Keratinocyte (primary cell): Measurements from ENCODE around the gene CCM2. TPM values are rescaled to one million over a fixed set of nuclear protein-coding genes. Genes with fewer than 3 reads are reported as not detected.

ENCODE experiments used
- DNase-seq: peaks from one replicate; pipeline ENCODE4 v3.0.0-alpha.2; 2011; ENCODE audit warnings: low read depth, missing footprints, low spot score
- FAIRE-seq: peaks from 2 replicates; lab custom pipeline; 2011; peaks lifted over from hg19 to GRCh38; lab: Jason Lieb, UNC
- H2AFZ ChIP-seq: 2 replicates; pipeline ENCODE4 v1.6.0; 2012; ENCODE audit warnings: low read length, control low read depth, inconsistent platforms; ENCODE audit not compliant: control insufficient read depth
- H3K27ac ChIP-seq: 2 replicates; pipeline ENCODE4 v1.5.1; 2011; ENCODE audit warnings: low read length; ENCODE audit not compliant: control insufficient read depth, insufficient read depth
- H3K27me3 ChIP-seq: 3 replicates; pipeline ENCODE4 v1.6.0; 2011; ENCODE audit warnings: low read length; ENCODE audit not compliant: control insufficient read depth, insufficient read depth; ENCODE audit errors: extremely low read depth
- H3K36me3 ChIP-seq, 2 experiments: 2 replicates in 1 of 2; 3 replicates in 1 of 2; pipeline ENCODE4 v1.5.1; 2011; ENCODE audit warnings: low read length in 2 of 2, mild to moderate bottlenecking in 1 of 2; ENCODE audit not compliant: control insufficient read depth in 2 of 2, insufficient read depth in 2 of 2; ENCODE audit errors: extremely low read depth in 1 of 2
- H3K4me1 ChIP-seq: 3 replicates; pipeline ENCODE4 v1.5.1; 2011; ENCODE audit warnings: low read length; ENCODE audit not compliant: control insufficient read depth, insufficient read depth; ENCODE audit errors: extremely low read depth
- H3K4me2 ChIP-seq: 3 replicates; pipeline ENCODE4 v1.6.0; 2011; ENCODE audit warnings: low read depth, low read length; ENCODE audit not compliant: control insufficient read depth, insufficient read depth; ENCODE audit errors: extremely low read depth
- H3K4me3 ChIP-seq, 3 experiments: fragments of 200-600 bp in 1 of 3; sonication (generic) in 1 of 3; 2 replicates in 2 of 3; 3 replicates in 1 of 3; pipeline ENCODE4 v1.5.1; 2011 to 2016; ENCODE audit warnings: low read length in 3 of 3, mild to moderate bottlenecking in 3 of 3, control low read depth in 2 of 3, inconsistent platforms in 1 of 3, low read depth in 1 of 3, mixed read lengths in 1 of 3, mixed run types in 1 of 3, moderate library complexity in 1 of 3; ENCODE audit not compliant: control insufficient read depth in 2 of 3, insufficient read depth in 2 of 3; ENCODE audit errors: extremely low read depth in 1 of 3
- H3K79me2 ChIP-seq: 2 replicates; pipeline ENCODE4 v1.6.0; 2012; ENCODE audit warnings: low read length; ENCODE audit not compliant: control insufficient read depth, insufficient read depth
- H3K9ac ChIP-seq: 3 replicates; pipeline ENCODE4 v1.6.0; 2011; ENCODE audit warnings: low read length; ENCODE audit not compliant: control insufficient read depth, insufficient read depth; ENCODE audit errors: extremely low read depth
- H3K9me1 ChIP-seq: 3 replicates; pipeline ENCODE4 v1.6.0; 2011; ENCODE audit warnings: low read length; ENCODE audit not compliant: control insufficient read depth, insufficient read depth; ENCODE audit errors: extremely low read depth
- H3K9me3 ChIP-seq: 2 replicates; pipeline ENCODE4 v1.5.1; 2012; ENCODE audit warnings: low read depth, low read length; ENCODE audit not compliant: control insufficient read depth
- H4K20me1 ChIP-seq: 3 replicates; pipeline ENCODE4 v1.6.0; 2011; ENCODE audit warnings: low read length; ENCODE audit not compliant: control insufficient read depth, insufficient read depth; ENCODE audit errors: extremely low read depth
- EZH2 ChIP-seq: IDR thresholded peaks from one replicate; pipeline ENCODE4 v1.6.1; 2012; ENCODE audit warnings: inconsistent platforms, mild to moderate bottlenecking, low read length, moderate library complexity
- dilution Hi-C: fragments of 300-500 bp; cut with MboI; formaldehyde crosslinking; loops from one replicate; pipeline ENCODE4 v1.7.0; 2020; ENCODE audit warnings: low sequenced_read_pairs; ENCODE audit not compliant: extremely low pct_ligation_motif_present
- polyA minus RNA-seq, 3 experiments: library from RNA; depleted of rRNA, polyadenylated mRNA; stranded (reverse); fragments of >200 nt; gene quantifications; 1 replicate in 1 of 3; 2 replicates in 1 of 3; 3 replicates in 1 of 3; pipeline ENCODE4 v1.2.3, GENCODE V29; 2011
- polyA plus RNA-seq, 5 experiments: library from polyadenylated mRNA; depleted of rRNA in 3 of 5; stranded (reverse) in 3 of 5; stranded (forward) in 1 of 5; unstranded in 1 of 5; fragments of >200 nt; gene quantifications; 1 replicate in 1 of 5; 2 replicates in 3 of 5; 3 replicates in 1 of 5; pipeline versions ENCODE4 v1.2.1 to v1.2.3, GENCODE V29; 2011 to 2012; ENCODE audit warnings: missing spikeins in 2 of 5, low read depth in 1 of 5, low replicate concordance in 1 of 5
- TF ChIP-seq, protein P1 (sequence below), 3 experiments: IDR thresholded peaks in 1 of 3; conservative IDR thresholded peaks in 1 of 3; optimal IDR thresholded peaks in 1 of 3; 2 replicates in 2 of 3; 3 replicates in 1 of 3; pipeline versions ENCODE3 to v1.5.1; 2011; ENCODE audit warnings: low read length in 3 of 3, mild to moderate bottlenecking in 3 of 3, moderate library complexity in 2 of 3, control low read depth in 1 of 3, inconsistent platforms in 1 of 3; ENCODE audit not compliant: insufficient read depth in 2 of 3; ENCODE audit errors: extremely low read depth in 1 of 3

The CCM2 gene
- polyA plus RNA-seq (44.8 to 70.0 TPM (median 57.5 TPM) in 3 replicates), polyA minus RNA-seq (60.1 to 222 TPM (median 81.8 TPM) in 3 replicates)
- polyA plus RNA-seq (2011; ENCODE audit: low read depth) = 31.5 TPM
- 58.8 and 93.0 TPM in 2 replicates for polyA plus RNA-seq (2011; cell fraction: cytosol; rRNA removed)
- 62.5 and 88.4 TPM in 2 replicates for polyA plus RNA-seq (2011; cell fraction: nucleus; rRNA removed)
- 31.8 and 69.4 TPM in 2 replicates for polyA plus RNA-seq (2012; ENCODE audit: low replicate concordance)
- polyA minus RNA-seq (2011; cell fraction: cytosol; rRNA and poly(A)+ RNA removed) = 93.0 TPM
- 33.3 and 46.5 TPM in 2 replicates for polyA minus RNA-seq (2011; cell fraction: nucleus; rRNA and poly(A)+ RNA removed)

DNA sequence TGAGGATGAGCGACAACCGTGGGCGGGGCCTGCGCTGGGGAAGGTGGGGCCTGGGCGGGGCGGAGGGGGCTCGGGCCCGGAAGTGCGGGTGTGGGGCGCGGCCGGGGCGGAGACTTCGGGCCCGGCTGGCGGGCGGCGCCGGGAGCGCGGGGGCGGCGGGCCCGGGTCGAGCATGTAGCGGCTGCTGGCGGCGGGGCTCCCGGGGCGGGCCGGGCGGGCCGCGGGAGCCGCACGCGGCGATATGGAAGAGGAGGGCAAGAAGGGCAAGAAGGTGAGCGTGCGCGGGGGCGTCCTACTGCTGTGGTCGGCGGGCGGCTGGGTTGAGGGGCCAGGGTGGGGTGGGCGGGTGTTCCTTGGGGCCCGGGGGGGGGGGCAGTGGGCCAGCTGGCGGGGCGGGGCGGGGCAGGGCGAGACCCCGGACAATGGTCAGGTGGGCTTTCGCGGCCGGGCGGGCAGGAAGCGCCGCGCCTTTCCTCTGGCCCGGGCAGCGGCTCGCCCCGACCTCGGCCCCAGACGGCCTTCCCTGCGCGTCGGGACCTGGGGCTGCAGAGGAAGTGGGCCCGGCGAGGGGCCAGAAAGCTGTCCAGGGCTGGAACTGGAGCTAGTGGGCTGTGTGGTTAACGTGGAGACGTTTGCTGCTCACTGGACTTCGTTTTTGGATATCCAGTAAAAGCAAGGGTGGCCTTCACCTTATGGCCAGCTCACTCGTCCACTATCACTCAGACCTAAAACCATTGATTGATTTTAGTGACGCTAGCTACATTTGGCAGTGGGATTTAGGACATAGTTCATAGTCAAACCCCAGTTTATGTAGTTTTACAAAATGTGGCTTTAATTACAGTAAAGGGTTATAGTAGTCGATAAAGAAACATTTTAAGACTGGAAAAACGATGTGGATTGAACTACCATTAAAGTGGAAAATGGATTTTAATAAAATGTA is at the start of gene CCM2:
Gene CCM2, plus strand, starts transcription at position 109 of the 940 bp plus-strand sequence. Its CDS starts 133 bp downstream, at position 242.
- peak within 1 kb of the TSS; percentile 87 for H3K9ac ChIP-seq
- DNase-seq = no peak

DNA sequence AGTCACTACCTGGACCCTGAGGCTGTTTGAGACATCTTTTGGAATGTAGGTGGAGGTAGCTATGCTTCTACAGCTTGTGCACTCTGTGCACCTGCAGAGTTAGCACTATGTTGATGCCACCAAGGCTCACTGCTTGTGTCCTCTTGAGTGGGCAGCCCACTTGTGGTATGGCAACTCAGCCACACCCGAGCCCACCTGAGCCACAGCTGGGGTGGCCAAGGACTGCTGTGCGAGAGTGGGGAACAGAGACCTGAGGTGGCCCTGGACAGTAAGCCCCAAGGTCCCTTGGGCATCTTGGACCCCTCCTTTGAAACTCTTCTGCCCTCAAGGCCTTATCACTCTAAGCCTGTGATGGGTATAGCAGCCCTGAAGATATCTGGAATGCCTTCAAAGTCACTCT is 46.8 kb upstream of the CCM2 start:
- H3K4me1 ChIP-seq = no peaks in the 10 kb centered on the region
- H3K36me3 ChIP-seq = no peaks in the 10 kb centered on the region
- H3K9ac ChIP-seq = no peak overlapping the region
- no peak overlapping the region for H3K27ac ChIP-seq
- no peaks in the 10 kb centered on the region for H3K9me1 ChIP-seq
- TF ChIP-seq, protein P1, sequence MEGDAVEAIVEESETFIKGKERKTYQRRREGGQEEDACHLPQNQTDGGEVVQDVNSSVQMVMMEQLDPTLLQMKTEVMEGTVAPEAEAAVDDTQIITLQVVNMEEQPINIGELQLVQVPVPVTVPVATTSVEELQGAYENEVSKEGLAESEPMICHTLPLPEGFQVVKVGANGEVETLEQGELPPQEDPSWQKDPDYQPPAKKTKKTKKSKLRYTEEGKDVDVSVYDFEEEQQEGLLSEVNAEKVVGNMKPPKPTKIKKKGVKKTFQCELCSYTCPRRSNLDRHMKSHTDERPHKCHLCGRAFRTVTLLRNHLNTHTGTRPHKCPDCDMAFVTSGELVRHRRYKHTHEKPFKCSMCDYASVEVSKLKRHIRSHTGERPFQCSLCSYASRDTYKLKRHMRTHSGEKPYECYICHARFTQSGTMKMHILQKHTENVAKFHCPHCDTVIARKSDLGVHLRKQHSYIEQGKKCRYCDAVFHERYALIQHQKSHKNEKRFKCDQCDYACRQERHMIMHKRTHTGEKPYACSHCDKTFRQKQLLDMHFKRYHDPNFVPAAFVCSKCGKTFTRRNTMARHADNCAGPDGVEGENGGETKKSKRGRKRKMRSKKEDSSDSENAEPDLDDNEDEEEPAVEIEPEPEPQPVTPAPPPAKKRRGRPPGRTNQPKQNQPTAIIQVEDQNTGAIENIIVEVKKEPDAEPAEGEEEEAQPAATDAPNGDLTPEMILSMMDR (optimal IDR thresholded peaks at IDR 0.05 in 1 of 3, IDR thresholded peaks at IDR 0.05 in 1 of 3, conservative IDR thresholded peaks at IDR 0.05 in 1 of 3; ENCODE audit: extremely low read depth in 1 of 3, insufficient read depth in 2 of 3, low read length in 3 of 3) = no peak
- TF ChIP-seq EZH2 = no peak
- no peaks in the 10 kb centered on the region for H4K20me1 ChIP-seq
- H3K9me3 ChIP-seq = no peaks in the 10 kb centered on the region
- peaks cover 3% of the 10 kb centered on the region for H3K27me3 ChIP-seq
- DNase-seq = no peak
- H3K4me2 ChIP-seq = no peak overlapping the region
- H2AFZ ChIP-seq = no peak overlapping the region
- dilution Hi-C loops = no loop called here
- no peaks in the 10 kb centered on the region for H3K79me2 ChIP-seq
- no peak overlapping the region for H3K4me3 ChIP-seq
- no peak for FAIRE-seq

More for the DNA sequence above, at the start of gene CCM2:
- H3K4me2 ChIP-seq = peak within 1 kb of the TSS; percentile 88
- no peak for TF ChIP-seq EZH2
- TF ChIP-seq, protein P1 (optimal IDR thresholded peaks at IDR 0.05 in 1 of 3, IDR thresholded peaks at IDR 0.05 in 1 of 3, conservative IDR thresholded peaks at IDR 0.05 in 1 of 3; ENCODE audit: extremely low read depth in 1 of 3, insufficient read depth in 2 of 3, low read length in 3 of 3) = no peak
- H3K9me1 ChIP-seq = no peaks in the 10 kb centered on the region
- H2AFZ ChIP-seq = peak within 1 kb of the TSS; percentile 98
- peaks cover 40% of the 10 kb centered on the region for H3K79me2 ChIP-seq
- H4K20me1 ChIP-seq = no peaks in the 10 kb centered on the region
- no peaks in the 10 kb centered on the region for H3K27me3 ChIP-seq
- H3K27ac ChIP-seq = peak within 1 kb of the TSS; percentile 84
- peak within 1 kb of the TSS; percentile 81 to 92 (median 87) for H3K4me3 ChIP-seq
- H3K9me3 ChIP-seq = no peaks in the 10 kb centered on the region
- peaks cover 23% of the 10 kb centered on the region for H3K4me1 ChIP-seq
- dilution Hi-C loops = no loop called here
- no peak for FAIRE-seq
- peaks cover 1 to 6% of the 10 kb centered on the region in 2 experiments for H3K36me3 ChIP-seq
